ENCODE results near the gene TINAG.
A peak's percentile ranks its signal among the peaks of the same experiment; 100 is the strongest.
"Not testable (repeated sequence)": the region's sequence is repeated elsewhere in the genome, so short reads cannot be mapped to it uniquely, and the experiment has no call there.

The TINAG gene

GRCh38 chr6:54308986-54309315 lies 710 bp downstream of the TINAG start:
- DNase-seq (ENCODE audit: low spot score): no peak

GRCh38 chr6:54310377-54311152 lies 2.3 kb downstream of the TINAG start:
- no peak for DNase-seq (ENCODE audit: low spot score)

GRCh38 chr6:54315656-54316055 lies 7.4 kb downstream of the TINAG start:
- DNase-seq (ENCODE audit: low spot score): no peak

DNA sequence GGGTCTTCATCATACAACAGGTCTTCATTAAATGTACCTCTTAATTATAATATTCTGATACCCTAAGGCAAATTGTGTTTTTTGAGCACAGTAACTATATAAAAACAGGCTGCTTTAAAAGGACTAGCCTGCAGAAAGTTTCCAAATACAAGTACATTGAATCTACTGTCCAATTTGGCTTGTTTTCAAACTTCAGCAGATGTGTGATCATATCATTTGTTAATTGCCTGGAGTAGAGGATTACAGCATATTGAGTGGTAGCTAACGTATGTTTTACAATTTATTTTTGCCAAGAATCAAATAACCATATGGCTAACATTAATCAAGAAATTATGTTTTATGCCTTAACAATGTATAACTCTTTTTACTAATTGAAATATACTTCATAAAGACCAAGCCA lies 12.6 kb downstream of the TINAG start:
- no peak for DNase-seq (ENCODE audit: low spot score)

GRCh38 chr6:54327631-54328030 lies 19.4 kb downstream of the TINAG start:
- DNase-seq (ENCODE audit: low spot score): peak; percentile 5

- not testable (repeated sequence) for DNase-seq (ENCODE audit: low spot score)
Observed at GRCh38 chr6:54331571-54331970, 23.3 kb downstream of the TINAG start.

DNA sequence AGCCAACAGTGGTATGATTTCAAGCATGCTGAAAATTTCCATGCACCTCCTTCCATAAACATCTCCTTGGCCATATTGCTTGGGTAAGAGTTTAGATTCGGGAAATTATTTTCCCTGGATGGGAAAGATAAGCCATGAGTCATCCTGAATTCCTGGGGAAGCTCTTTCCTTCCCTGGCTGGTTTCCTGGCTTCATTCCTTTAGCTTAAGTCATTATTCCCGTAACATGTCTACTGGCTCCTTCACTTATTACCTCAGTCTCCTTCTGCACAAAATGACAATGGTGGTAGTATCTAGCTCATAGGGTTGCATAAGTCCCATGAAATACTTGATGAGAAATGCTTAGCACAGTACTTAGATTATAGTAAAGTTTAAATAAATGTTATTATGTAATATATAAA lies 27.6 kb downstream of the TINAG start:
- DNase-seq (ENCODE audit: low spot score): peak; percentile 2

- DNase-seq (ENCODE audit: low spot score): no peak
Observed at GRCh38 chr6:54353975-54354374, 45.7 kb downstream of the TINAG start.

GRCh38 chr6:54354608-54355007 lies 46.4 kb downstream of the TINAG start:
- DNase-seq (ENCODE audit: low spot score): no peak

DNA sequence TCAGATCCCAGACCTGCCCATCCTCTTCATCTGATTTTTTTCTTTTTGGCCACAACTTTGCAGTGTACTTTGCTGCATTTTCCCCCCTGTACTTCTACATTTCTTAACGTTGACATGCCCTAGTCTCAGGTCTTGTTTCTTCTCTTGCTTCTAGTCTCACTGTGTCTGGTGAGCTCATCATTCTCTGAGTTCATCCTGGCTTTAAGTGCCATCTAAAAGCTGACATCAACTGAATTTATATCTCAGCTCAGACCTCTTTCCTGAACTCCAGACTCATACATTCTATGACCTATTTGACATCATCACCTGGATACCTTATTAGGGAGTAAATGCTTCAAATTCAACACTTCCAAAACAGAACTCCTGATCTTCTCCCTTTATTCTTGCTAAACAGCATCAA lies 48.9 kb downstream of the TINAG start:
- no peak for DNase-seq (ENCODE audit: low spot score)

DNA sequence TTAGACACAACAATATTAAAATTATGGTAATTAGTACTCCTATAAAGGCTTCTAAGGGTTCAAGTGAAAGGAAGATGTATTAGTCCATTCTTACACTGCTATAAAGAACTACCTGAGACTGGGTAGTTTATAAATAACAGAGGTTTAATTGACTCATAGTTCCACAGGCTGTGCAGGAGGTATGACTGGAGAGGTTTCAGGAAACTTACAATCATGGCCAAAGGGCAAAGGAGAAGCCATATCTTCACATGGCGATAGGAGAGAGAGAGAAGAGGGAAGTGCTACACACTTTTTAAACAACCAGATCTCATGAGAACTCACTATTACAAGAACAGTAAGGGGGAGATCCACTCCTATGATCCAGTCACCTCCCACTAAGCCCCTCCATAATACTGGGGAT lies 52.9 kb downstream of the TINAG start:
- DNase-seq (ENCODE audit: low spot score): no peak

GRCh38 chr6:54361734-54362133 lies 53.5 kb downstream of the TINAG start:
- no peak for DNase-seq (ENCODE audit: low spot score)

GRCh38 chr6:54366667-54367327 lies 58.6 kb downstream of the TINAG start:
- no peak for DNase-seq (ENCODE audit: low spot score)

GRCh38 chr6:54377776-54378175 lies 69.5 kb downstream of the TINAG start:
- DNase-seq (ENCODE audit: low spot score): no peak

DNA sequence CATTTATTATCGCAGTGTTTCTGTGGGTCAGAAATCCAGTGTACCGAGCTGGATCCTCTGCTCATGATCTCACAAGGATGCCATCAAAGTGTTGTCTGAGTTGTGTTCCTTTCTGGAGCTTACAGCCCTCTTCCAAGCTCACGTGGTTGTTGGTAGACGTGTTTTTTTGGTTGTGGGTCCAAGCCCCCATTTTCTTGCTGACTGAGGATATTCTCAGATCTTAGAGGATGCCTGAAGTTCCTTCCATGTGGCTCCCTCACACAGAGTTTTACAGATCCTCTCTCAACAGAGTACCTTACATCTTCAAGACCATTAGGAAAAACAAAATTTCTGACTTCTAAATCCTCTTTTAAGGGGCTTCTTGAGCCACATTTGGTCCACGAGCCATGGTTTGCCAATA lies 78.1 kb downstream of the TINAG start:
- DNase-seq (ENCODE audit: low spot score): no peak

DNA sequence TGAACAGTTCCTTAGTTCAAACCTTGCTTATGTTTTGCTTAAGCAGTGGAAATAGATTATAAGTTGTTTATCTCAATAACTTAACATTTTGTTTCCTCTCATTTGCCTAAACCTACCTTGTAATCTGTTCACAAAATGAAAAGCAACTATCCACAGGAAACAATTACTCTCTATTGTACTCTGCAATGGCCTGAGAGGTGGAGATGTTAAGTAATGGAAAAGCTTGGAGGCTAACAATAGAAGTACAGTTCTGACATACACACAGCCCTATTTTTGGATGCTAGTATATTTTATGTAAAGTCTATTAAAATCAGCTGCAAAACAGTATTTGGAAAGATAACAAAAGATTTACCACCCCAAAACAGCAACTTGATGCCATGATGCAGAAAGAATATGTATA lies 82.1 kb downstream of the TINAG start:
- DNase-seq (ENCODE audit: low spot score): no peak

DNA sequence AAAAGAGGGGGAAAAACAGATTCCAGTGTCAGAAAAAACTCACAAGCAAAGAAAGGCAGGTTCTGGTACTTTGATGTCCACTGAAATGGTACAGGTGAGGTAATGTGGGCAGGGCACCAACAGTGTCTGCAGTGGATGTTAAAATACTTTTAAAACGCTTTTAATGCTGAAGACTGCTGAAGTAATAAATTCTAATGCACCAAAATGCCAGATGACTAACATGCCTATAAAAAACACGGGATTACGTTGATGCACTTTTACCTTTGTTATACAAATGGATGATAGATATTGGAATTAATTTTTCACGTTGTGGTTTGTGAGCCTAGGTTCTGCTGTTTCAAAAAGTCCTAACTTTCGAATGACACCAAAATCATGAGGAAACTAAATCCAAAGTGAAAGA lies 83.3 kb downstream of the TINAG start:
- no peak for DNase-seq (ENCODE audit: low spot score)

- DNase-seq (ENCODE audit: low spot score): no peak
Observed at GRCh38 chr6:54403096-54403495, 94.9 kb downstream of the TINAG start.

GRCh38 chr6:54404791-54405190 lies 96.5 kb downstream of the TINAG start:
- DNase-seq (ENCODE audit: low spot score): no peak

DNA sequence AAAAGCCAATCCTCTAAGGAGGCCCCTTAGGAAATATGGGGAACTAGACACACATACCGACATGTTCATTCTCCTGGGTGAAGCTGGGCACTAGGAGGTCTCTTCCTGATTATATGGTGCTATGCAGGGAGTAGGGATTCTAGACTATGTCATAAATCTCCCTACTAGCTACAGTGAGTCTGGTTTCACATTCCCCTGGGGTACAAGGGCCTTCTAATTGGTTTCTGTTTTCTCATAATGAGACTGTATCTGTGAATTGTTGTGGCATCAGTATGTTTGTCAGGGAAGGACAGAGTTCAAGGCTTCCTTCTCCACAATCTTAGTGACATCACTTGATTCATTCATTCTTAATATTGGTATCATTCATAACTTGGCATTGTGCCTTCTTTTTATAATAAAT lies 103.5 kb downstream of the TINAG start:
- no peak for DNase-seq (ENCODE audit: low spot score)

GRCh38 chr6:54415517-54415916 lies 107.3 kb downstream of the TINAG start:
- no peak for DNase-seq (ENCODE audit: low spot score)

- no peak for DNase-seq (ENCODE audit: low spot score)
Observed at GRCh38 chr6:54419885-54420284, 111.6 kb downstream of the TINAG start.

DNA sequence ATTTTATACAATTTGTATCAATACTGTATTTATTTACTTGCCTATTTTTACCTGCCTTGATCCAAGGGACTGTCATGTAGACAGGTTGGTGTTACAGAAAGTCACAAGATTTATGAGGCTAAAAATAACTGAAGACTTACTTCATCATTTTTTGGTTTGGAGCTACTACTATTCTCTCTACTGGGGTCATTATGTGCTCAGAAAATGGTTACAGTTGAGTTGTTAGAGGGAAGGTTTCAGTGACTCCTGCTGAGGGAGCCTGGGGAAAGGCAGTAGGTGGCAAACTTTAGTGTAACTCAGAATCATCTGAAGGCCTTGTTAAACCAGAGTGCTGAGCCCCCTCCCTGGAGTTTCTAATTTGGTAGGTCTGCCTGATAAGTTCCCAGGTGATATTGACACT lies 118.8 kb downstream of the TINAG start:
- DNase-seq (ENCODE audit: low spot score): no peak

- DNase-seq (ENCODE audit: low spot score): no peak
Observed at GRCh38 chr6:54427396-54427937, 119.2 kb downstream of the TINAG start.
